Measurements from ENCODE around the gene ZC2HC1B. TPM values are rescaled to one million over a fixed set of nuclear protein-coding genes. Genes with fewer than 3 reads are reported as not detected.

Gene ZC2HC1B
- total RNA-seq, 1 experiment from 2014 or later, result not detected

DNA sequence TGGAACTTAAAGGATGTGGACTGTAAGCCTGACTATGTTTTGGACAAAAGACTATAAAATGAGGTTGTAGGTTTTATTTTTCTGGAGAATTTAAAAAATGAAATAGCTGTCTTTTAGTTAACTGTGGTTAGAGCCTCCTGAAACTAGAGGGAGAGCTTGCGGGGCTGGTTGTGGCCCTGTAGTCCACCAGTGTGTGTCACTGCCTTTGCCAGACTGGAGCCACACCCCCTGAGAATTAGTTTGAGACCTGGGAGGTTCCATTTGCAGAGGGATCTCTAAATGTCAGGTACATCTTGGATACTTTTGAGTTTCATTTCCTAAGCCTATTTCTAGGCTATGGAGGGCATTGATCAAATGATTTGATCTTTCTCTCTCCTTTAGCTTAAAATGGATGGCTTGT, 20.8 kb downstream of the ZC2HC1B start:
- Histone ChIP-seq H3K9me2 (ENCODE audit: insufficient read depth) (no peaks in the 10 kb centered on the region), H3K36me3 (ENCODE audit: control insufficient read depth in 1 of 2, insufficient read depth in 2 of 2, low read length in 2 of 2) (no peaks in the 10 kb centered on the region), H3K79me2 (ENCODE audit: insufficient read depth, low read length) (no peaks in the 10 kb centered on the region), H3K27ac (ENCODE audit: low read depth, low read length) (no peak overlapping the region), H2AFZ (ENCODE audit: low read depth, low read length, poor library complexity, severe bottlenecking) (peak overlapping the region; percentile 51), H3K9me3 (ENCODE audit: control insufficient read depth in 1 of 2, insufficient read depth in 1 of 2, low read depth in 1 of 2, low read length in 2 of 2) (no peaks in the 10 kb centered on the region), H3K4me2 (ENCODE audit: low read length) (no peak overlapping the region), H3K27me3 (ENCODE audit: insufficient read depth, low read length) (no peaks in the 10 kb centered on the region), H4K20me1 (ENCODE audit: insufficient read depth) (no peaks in the 10 kb centered on the region), H3K4me3 (replicated peaks in 1 of 2; ENCODE audit: low read depth in 1 of 2, low read length in 2 of 2) (no peak overlapping the region), H3K4me1 (ENCODE audit: control insufficient read depth in 1 of 2, insufficient read depth in 2 of 2, low read length in 2 of 2) (no peaks in the 10 kb centered on the region), H3K9ac (ENCODE audit: low read length) (no peak overlapping the region)
- CTCF ChIA-PET, result no interaction called here
- ATAC-seq, result peak; percentile 61
- TF ChIP-seq SIN3A (IDR thresholded peaks at IDR 0.05; ENCODE audit: low read depth) (no peak), EZH2 (IDR thresholded peaks at IDR 0.05) (no peak)
- TF ChIP-seq, protein P1, sequence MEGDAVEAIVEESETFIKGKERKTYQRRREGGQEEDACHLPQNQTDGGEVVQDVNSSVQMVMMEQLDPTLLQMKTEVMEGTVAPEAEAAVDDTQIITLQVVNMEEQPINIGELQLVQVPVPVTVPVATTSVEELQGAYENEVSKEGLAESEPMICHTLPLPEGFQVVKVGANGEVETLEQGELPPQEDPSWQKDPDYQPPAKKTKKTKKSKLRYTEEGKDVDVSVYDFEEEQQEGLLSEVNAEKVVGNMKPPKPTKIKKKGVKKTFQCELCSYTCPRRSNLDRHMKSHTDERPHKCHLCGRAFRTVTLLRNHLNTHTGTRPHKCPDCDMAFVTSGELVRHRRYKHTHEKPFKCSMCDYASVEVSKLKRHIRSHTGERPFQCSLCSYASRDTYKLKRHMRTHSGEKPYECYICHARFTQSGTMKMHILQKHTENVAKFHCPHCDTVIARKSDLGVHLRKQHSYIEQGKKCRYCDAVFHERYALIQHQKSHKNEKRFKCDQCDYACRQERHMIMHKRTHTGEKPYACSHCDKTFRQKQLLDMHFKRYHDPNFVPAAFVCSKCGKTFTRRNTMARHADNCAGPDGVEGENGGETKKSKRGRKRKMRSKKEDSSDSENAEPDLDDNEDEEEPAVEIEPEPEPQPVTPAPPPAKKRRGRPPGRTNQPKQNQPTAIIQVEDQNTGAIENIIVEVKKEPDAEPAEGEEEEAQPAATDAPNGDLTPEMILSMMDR (IDR thresholded peaks at IDR 0.05 in 2 of 3, conservative IDR thresholded peaks at IDR 0.05 in 1 of 3; ENCODE audit: borderline replicate concordance in 1 of 3, insufficient read depth in 1 of 3, low read depth in 2 of 3, low read length in 2 of 3), result no peak
- intact Hi-C loops (cut with micrococcal nuclease), result no loop called here
- POLR2A ChIA-PET, result no interaction called here
- BruUV-seq (replicated peaks), result no TSS peak
- no peak for DNase-seq (ENCODE audit: low read depth, low spot score)
- RAD21 ChIA-PET (ENCODE audit: low non-redundant PET in 1 of 2, low total read pairs in 2 of 2, uncharacterized antibody in 2 of 2, unreplicated experiment in 2 of 2), result no interaction called here

DNA sequence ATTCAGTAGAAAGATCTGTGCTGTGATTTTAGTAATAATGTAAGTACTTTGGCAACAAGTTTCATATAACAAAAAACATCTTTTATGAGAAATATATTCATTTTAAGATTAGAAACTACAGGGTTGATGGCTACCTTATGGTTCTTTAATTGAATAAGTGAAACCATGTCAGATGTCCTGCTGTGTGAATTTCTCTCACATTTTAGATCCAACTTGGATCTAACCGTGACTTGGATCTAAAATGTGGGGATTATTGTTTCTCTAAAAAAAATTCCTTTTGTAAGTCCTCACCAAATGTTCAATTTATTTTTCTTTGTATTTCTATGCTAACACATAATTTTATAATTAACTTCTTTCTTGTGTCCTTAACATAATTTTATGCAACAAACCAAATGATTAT, 30.4 kb downstream of the ZC2HC1B start:
- intact Hi-C loops (cut with micrococcal nuclease), result no loop called here
- Histone ChIP-seq H3K4me1 (ENCODE audit: control insufficient read depth in 1 of 2, insufficient read depth in 2 of 2, low read length in 2 of 2) (no peaks in the 10 kb centered on the region), H3K4me2 (ENCODE audit: low read length) (no peak overlapping the region), H3K9ac (ENCODE audit: low read length) (no peak overlapping the region), H3K36me3 (ENCODE audit: control insufficient read depth in 1 of 2, insufficient read depth in 2 of 2, low read length in 2 of 2) (no peaks in the 10 kb centered on the region), H3K4me3 (replicated peaks in 1 of 2; ENCODE audit: low read depth in 1 of 2, low read length in 2 of 2) (no peak overlapping the region), H3K79me2 (ENCODE audit: insufficient read depth, low read length) (no peaks in the 10 kb centered on the region), H3K27me3 (ENCODE audit: insufficient read depth, low read length) (no peaks in the 10 kb centered on the region), H2AFZ (ENCODE audit: low read depth, low read length, poor library complexity, severe bottlenecking) (no peak overlapping the region), H3K27ac (ENCODE audit: low read depth, low read length) (no peak overlapping the region), H3K9me3 (ENCODE audit: control insufficient read depth in 1 of 2, insufficient read depth in 1 of 2, low read depth in 1 of 2, low read length in 2 of 2) (no peaks in the 10 kb centered on the region), H4K20me1 (ENCODE audit: insufficient read depth) (no peaks in the 10 kb centered on the region), H3K9me2 (ENCODE audit: insufficient read depth) (no peaks in the 10 kb centered on the region)
- RAD21 ChIA-PET (ENCODE audit: low non-redundant PET in 1 of 2, low total read pairs in 2 of 2, uncharacterized antibody in 2 of 2, unreplicated experiment in 2 of 2), result no interaction called here
- POLR2A ChIA-PET, result no interaction called here
- BruUV-seq (replicated peaks), result no TSS peak
- ATAC-seq, result no peak
- TF ChIP-seq, protein P2, sequence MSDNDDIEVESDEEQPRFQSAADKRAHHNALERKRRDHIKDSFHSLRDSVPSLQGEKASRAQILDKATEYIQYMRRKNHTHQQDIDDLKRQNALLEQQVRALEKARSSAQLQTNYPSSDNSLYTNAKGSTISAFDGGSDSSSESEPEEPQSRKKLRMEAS (IDR thresholded peaks at IDR 0.05), result no peak
- TF ChIP-seq FOSL1 (IDR thresholded peaks at IDR 0.05; ENCODE audit: low read depth) (no peak), JUND (IDR thresholded peaks at IDR 0.05) (no peak), CEBPB (IDR thresholded peaks at IDR 0.05; ENCODE audit: low read depth) (no peak), ZNF274 (IDR thresholded peaks at IDR 0.05; ENCODE audit: low read depth, low read length) (no peak), CBX3 (IDR thresholded peaks at IDR 0.05; ENCODE audit: low read depth) (no peak), POLR2AphosphoS5 (IDR thresholded peaks at IDR 0.05; ENCODE audit: low read depth, low read length) (no peak), POLR2A (IDR thresholded peaks at IDR 0.05; ENCODE audit: borderline replicate concordance, extremely low read depth, insufficient read depth, insufficient read length) (no peak)
- DNase-seq (ENCODE audit: low read depth, low spot score), result no peak
- CTCF ChIA-PET, result no interaction called here
